ENCODE measurements around the gene HTRA3.

- TF ChIP-seq EZH2 (IDR thresholded peaks at IDR 0.05) (no peak), POLR2AphosphoS5 (IDR thresholded peaks at IDR 0.05; ENCODE audit: borderline replicate concordance, low read depth, low read length) (no peak), FOXP2 (optimal IDR thresholded peaks at IDR 0.05; ENCODE audit: control extremely low read depth, extremely low read length, insufficient read depth) (no peak)
Observed at GRCh38 chr4:8278421-8279287, 9.1 kb downstream of the HTRA3 start.
